Rectal smooth muscle tissue (tissue), 1 donor: ENCODE data around the gene EXT2.

Experiments used
- H3K27ac ChIP-seq: one replicate; pipeline ENCODE4 v1.7.0; 2013; ENCODE audit warnings: low read depth, low read length, inconsistent platforms
- H3K27me3 ChIP-seq: one replicate; pipeline ENCODE4 v1.7.0; 2013; ENCODE audit warnings: low read length; ENCODE audit not compliant: control insufficient read depth, insufficient read depth
- H3K36me3 ChIP-seq: one replicate; pipeline ENCODE4 v1.7.0; 2013; ENCODE audit warnings: low read length; ENCODE audit not compliant: control insufficient read depth, insufficient read depth
- H3K4me1 ChIP-seq: one replicate; pipeline ENCODE4 v1.7.0; 2013; ENCODE audit warnings: low read length; ENCODE audit not compliant: control insufficient read depth, insufficient read depth
- H3K4me3 ChIP-seq: one replicate; pipeline ENCODE4 v1.7.0; 2013; ENCODE audit warnings: low read length
- H3K9ac ChIP-seq: one replicate; pipeline ENCODE4 v1.7.0; 2013; ENCODE audit warnings: low read length

The EXT2 gene

DNA sequence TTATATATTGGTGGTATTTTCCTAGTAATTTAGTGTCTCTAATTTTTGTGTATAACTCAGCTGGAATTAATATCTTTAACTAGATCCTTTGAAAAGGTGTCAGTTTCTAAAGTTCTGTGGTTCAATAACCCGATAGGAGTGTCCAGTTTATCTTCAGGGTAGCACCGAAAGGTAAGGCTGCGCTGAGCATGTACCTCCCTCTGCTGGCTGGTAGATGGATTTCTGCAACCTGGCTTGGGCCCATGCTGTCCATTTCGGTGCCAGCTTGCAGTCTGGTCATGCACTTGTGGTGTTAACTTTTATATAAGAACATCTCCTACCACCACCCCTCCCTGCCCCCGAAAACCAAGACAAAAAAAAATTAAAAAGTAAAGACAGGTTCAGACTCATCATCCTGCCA, 24.7 kb downstream of the EXT2 start:
- Histone ChIP-seq H3K4me1 (no peaks in the 10 kb centered on the region), H3K36me3 (peaks cover 13% of the 10 kb centered on the region), H3K27me3 (no peaks in the 10 kb centered on the region), H3K9ac (no peak overlapping the region), H3K4me3 (no peak overlapping the region), H3K27ac (no peak overlapping the region)

DNA sequence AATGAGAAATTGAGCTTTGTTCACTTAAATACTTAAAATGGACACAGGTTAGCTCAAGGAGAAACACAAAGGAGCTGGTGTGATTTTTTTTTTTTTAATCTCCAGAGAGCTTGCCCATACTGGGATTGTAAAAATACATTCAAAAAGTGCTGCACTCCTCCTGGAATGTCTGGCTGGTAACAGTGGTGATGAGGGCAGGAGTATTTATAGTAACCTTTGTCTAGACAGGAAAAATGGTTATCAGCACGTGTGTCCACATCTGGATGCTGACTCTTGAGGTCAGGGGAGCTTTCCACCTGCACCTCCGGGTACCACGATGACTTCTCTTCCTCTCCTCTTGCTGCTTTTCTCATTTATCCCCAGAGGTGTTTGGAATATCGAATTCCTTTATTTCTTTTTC, 30.1 kb downstream of the EXT2 start:
- Histone ChIP-seq H3K36me3 (peaks cover 35% of the 10 kb centered on the region), H3K4me1 (no peaks in the 10 kb centered on the region), H3K27ac (no peak overlapping the region), H3K27me3 (no peaks in the 10 kb centered on the region), H3K4me3 (no peak overlapping the region), H3K9ac (no peak overlapping the region)

DNA sequence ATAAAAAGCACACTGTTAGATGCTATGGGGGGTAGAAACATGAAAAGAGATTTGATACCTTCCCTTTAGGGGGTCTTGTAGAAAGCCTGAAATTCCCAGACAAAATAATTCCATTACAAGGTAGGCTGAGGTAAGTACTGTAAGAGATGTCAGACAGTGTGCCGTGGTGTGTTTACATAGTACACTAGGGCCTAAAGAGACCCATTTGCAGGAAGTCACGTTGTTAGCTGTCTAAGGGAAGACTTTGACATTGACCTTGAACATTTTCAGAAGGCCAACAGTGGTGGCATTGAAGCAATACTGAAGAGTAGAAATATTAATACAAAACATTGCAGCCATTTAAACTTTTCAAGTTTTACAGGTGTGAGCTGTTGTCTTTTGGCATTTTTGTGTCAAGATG, 30.8 kb downstream of the EXT2 start:
- no peaks in the 10 kb centered on the region for H3K27me3 ChIP-seq
- H3K9ac ChIP-seq = no peak overlapping the region
- no peak overlapping the region for H3K27ac ChIP-seq
- H3K36me3 ChIP-seq = peaks cover 37% of the 10 kb centered on the region
- H3K4me1 ChIP-seq = no peaks in the 10 kb centered on the region
- no peak overlapping the region for H3K4me3 ChIP-seq

DNA sequence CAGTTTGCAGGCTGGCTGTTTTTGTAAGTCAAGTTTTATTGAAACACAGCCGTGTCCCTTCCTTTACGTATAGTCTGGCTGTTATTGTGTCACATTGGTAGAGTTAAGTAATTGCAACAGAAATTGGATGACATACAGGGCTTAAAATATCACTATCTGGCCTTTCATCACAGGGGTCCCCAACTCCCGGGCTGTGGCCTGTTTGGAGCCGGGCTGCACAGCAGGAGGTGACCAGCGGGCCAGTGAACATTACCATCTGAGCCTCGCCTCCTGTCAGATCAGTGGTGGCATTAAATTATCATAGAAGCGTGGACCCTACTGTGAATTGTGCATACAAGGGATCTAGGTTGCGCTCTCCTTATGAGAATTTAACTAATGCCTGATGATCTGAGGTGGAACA, 31.7 kb downstream of the EXT2 start:
- Histone ChIP-seq H3K4me3 (no peak overlapping the region), H3K27me3 (no peaks in the 10 kb centered on the region), H3K4me1 (no peaks in the 10 kb centered on the region), H3K9ac (no peak overlapping the region), H3K36me3 (peaks cover 35% of the 10 kb centered on the region), H3K27ac (no peak overlapping the region)

DNA sequence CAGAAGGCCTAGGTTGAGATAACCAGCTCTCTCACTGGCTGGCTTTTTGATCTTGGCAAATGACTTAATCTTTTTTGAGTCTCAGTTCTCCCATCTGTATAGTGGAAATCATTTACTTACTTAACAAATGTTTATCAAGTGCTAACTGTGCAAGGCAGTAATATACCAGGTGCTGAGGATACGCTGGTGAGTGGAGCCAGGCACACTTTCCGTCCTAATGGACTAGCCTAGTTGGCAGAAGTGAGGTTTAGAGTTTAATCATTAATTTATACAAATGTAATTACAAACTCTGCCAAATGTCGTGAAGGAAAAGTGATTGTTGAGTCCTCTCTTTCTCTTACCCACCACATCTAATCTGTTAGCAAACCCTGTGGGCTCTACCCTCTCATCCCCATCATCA, 33.3 kb downstream of the EXT2 start:
- Histone ChIP-seq H3K27ac (no peak overlapping the region), H3K27me3 (no peaks in the 10 kb centered on the region), H3K9ac (no peak overlapping the region), H3K36me3 (peaks cover 35% of the 10 kb centered on the region), H3K4me1 (no peaks in the 10 kb centered on the region), H3K4me3 (no peak overlapping the region)

DNA sequence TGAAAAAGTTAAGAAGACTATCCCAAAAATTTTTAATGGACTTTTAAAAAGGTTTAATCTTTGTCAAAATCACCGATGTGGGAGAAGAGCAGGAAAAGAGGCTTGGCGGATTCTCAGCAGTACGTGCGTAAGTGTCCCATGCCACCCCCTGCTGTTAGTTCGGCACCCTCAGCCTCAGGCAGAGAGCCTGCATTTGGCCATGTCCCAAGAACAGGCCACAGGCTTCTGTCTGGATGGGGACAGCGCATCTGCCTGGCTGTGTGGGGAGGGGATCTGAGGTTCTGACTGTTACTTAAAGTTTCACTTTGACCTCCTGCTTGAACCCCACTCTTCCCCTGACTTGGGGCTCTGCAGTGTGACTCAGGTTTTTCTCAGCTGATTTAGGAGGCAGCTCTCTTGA, 35.3 kb downstream of the EXT2 start:
- H3K27me3 ChIP-seq = no peaks in the 10 kb centered on the region
- H3K4me3 ChIP-seq = no peak overlapping the region
- H3K9ac ChIP-seq = no peak overlapping the region
- no peaks in the 10 kb centered on the region for H3K4me1 ChIP-seq
- H3K27ac ChIP-seq = no peak overlapping the region
- peaks cover 27% of the 10 kb centered on the region for H3K36me3 ChIP-seq

DNA sequence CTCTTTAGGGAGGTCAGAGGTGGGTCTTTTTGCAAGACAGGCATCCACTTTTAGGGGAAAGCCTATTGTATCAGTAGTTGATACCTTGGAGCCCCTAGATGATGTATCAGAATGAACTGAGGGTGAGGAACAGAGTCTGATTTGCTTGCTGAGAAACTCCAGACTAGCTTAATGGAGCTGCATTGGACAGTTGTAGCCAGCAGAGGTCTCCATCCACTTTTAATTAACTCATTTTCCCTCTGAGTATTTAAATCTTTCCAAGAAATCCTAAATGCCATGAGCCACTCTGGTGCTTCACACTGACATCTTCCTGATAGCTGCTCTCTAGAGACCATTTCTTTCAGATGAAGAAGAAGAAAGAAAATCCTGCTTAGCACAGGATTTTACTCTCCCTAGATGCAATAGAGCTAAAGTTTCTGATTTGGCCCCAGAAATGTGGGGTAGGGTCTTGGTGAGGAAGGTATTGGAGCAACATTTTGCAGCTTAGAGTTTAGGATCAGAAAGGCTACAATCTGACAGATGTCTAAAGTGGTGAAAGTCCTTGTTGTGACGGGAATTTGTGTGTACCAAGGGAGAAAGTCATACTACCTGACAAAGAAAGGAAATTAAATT, 38.0 kb downstream of the EXT2 start:
- H3K4me1 ChIP-seq = no peaks in the 10 kb centered on the region
- H3K9ac ChIP-seq = no peak overlapping the region
- H3K27ac ChIP-seq = no peak overlapping the region
- no peaks in the 10 kb centered on the region for H3K27me3 ChIP-seq
- H3K36me3 ChIP-seq = peaks cover 19% of the 10 kb centered on the region
- H3K4me3 ChIP-seq = no peak overlapping the region

DNA sequence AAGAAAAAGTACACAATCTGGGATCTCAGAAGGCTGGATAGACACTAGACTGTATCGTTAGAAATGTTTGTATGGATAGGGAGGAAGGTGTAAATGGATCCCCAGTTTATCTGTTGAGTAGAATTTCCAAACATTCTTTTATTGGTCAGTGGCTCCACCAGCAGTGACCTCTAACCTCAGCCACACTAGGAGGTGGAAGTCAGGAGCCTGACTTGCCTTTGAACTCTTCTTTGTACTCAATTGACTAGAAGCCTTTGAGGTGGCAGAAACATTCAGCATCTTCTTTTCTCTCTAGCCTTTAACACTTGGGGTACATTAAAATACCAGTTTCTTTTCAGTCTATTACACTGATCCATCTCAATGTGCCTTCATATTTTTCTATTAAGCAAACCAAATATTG, 39.1 kb downstream of the EXT2 start:
- H3K27ac ChIP-seq = no peak overlapping the region
- H3K36me3 ChIP-seq = peaks cover 10% of the 10 kb centered on the region

DNA sequence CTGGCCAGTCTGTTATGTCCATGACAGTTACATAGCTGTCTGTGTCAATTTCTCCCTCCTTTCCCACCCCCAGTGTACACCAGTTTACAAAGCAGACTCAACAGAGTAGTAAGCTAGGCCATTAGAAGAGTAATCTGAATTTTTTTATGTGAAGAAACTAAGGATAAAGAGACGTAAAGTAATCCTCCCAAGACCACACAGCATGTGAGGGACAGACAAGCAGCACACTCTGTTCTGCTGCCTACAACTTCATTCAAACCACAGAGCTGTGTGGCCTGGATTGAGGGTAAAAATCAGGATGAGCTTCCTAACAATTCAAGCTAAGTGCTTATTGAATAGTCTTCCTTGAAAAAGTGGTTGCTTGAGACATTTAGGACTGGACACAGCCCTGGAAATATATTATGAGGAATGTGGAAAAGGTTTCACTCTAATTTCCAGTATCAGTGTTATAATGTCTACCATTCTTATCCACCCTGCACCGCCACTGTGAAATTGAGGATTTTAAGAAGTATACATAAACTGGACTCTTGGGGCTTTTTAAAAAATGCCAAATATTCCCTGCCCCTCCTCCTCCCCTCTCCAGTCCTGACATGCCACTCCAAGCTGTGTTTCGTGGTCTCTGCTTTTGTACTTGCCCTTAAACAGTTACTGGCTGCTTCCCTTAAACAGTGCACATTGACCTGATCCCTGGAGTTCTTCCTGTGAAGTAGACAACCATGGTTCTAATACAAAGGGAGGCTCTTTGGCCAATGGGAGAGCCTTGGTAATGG, 40.9 kb downstream of the EXT2 start:
- Histone ChIP-seq H3K36me3 (peaks cover under 1% of the 10 kb centered on the region), H3K9ac (no peak overlapping the region), H3K4me3 (no peak overlapping the region), H3K27ac (no peak overlapping the region), H3K4me1 (no peaks in the 10 kb centered on the region), H3K27me3 (no peaks in the 10 kb centered on the region)

More for the DNA sequence above, 39.1 kb downstream of the EXT2 start:
- Histone ChIP-seq H3K9ac (no peak overlapping the region), H3K4me1 (no peaks in the 10 kb centered on the region), H3K27me3 (no peaks in the 10 kb centered on the region), H3K4me3 (no peak overlapping the region)

DNA sequence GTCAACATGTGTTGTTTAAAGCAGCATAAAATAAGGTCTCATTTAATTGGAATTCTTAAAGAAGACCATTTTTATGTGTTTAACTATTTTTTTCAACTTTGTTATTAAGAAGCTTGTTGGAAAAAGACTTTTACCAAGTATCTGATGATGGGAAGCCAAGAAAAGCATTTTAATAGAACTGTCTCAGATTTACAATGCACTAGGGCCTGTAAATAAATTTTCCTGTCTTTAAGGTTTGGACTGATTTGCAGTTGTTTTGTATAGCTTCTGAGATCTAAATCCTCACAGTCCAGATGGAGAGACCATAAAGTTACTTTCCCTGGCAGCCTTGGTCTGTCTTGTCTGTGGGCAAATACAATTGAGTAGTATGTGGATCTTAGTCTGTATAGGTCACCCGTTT, 41.6 kb downstream of the EXT2 start:
- no peaks in the 10 kb centered on the region for H3K27me3 ChIP-seq
- H3K27ac ChIP-seq = no peak overlapping the region
- no peak overlapping the region for H3K4me3 ChIP-seq
- no peaks in the 10 kb centered on the region for H3K36me3 ChIP-seq
- no peaks in the 10 kb centered on the region for H3K4me1 ChIP-seq
- no peak overlapping the region for H3K9ac ChIP-seq

DNA sequence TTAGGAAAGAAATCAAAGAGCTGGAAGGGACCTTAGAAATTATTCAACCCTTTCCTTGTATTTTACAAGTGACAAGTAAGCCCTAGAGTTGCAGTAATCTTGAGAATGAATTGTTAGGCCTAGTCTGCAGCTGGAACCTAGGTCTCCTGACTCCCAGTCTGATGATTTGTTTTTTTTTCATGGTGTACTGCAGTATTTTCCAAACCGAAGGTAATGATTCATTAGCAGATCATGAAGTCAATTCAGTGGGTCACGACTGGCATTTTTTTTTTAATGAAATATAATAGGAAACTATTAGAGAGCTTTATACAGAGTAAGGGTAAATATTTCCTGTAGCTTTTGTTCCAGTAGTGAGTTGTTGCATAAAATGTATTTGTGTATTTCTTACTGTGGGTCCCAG, 42.8 kb downstream of the EXT2 start:
- Histone ChIP-seq H3K27me3 (no peaks in the 10 kb centered on the region), H3K36me3 (no peaks in the 10 kb centered on the region), H3K4me3 (no peak overlapping the region), H3K27ac (no peak overlapping the region), H3K9ac (no peak overlapping the region), H3K4me1 (no peaks in the 10 kb centered on the region)

DNA sequence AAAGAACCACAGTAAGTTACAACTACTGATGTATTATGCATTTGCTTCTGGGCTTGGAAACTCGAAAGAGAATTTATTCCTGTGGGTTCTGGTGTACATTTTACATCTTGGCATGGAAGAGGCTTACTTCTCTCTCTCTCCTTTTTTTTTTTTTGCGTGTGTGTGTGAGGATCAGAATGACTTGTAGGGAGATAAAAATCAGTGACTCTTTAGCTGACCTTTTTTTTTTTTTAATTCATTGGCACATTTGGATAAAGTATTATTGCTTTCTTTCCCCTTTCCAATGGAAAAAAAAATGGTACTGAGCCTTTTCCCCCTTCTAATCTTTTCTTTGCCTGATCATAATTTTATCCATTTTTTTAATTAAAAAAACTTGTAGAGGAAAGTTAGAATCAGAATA, 43.5 kb downstream of the EXT2 start:
- Histone ChIP-seq H3K4me3 (no peak overlapping the region), H3K27ac (no peak overlapping the region), H3K4me1 (no peaks in the 10 kb centered on the region), H3K27me3 (no peaks in the 10 kb centered on the region), H3K36me3 (no peaks in the 10 kb centered on the region), H3K9ac (no peak overlapping the region)
